NCI-H2196 treated with DMSO at 0.1 percent for 48 hours (cell line): Measurements from ENCODE around the gene PTPN20.

Source experiments
- DNase-seq: peaks from one replicate; lab custom pipeline; 2025; ENCODE audit not compliant: unreplicated experiment; lab: John Stamatoyannopoulos, UW

PTPN20 gene

GRCh38 chr10:47047577-47048525 is 136.6 kb downstream of the PTPN20 start:
- peak; percentile 1 for DNase-seq

DNA sequence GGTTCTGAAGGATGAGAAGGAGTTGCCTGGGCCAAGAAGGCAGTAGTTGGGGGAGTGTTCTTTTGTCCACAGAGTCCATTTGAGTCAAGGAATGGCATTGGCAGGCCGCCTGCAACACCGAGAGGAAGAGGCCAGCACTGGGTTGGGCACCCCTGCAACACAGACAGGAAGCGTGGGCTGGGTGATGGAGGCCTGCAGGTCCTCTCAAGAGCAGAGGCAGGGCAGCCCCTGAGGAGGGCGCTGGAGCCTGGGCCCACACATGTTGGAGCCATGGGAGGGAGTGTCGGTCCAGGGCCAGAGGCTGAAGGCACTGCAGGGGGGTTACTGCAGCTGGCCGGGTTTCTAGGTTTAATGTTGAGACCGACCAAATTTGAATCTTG is 137.3 kb downstream of the PTPN20 start:
- no peak for DNase-seq

- DNase-seq, result no peak
Measured at GRCh38 chr10:47049056-47049851, 138.0 kb downstream of the PTPN20 start.

DNA sequence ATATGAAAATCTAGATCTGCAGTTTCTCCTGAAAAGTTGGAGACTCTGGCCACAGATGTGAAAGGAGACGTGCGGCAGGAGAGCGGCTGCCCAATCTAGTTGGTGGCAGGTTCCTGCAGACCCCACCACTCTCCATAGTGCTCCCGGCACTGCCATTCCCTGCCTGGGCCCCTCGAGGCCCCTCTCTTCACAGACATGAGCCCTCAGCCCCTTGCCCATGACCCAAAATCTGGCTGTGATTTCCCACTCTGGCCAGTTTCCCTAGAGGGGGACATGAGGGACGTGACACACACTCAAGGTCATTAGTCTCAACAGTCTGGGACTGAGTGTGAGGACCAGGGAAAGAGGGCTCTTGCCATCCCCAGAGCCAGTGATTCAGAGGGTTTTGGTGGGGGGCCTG is 138.7 kb downstream of the PTPN20 start:
- DNase-seq, result no peak

- DNase-seq, result no peak
Measured at GRCh38 chr10:47050618-47051455, 139.6 kb downstream of the PTPN20 start.

GRCh38 chr10:47051741-47052238 is 140.6 kb downstream of the PTPN20 start:
- DNase-seq, result no peak
